ENCODE results near the gene ADNP2.
"Not testable (repeated sequence)": the region's sequence is repeated elsewhere in the genome, so short reads cannot be mapped to it uniquely, and the experiment has no call there.

Gene ADNP2

GRCh38 chr18:80137976-80138375 lies 28.9 kb downstream of the ADNP2 start:
- no peak for DNase-seq
- intact Hi-C loops (cut with DNase I): no loop called here

GRCh38 chr18:80140455-80140985 lies 31.5 kb downstream of the ADNP2 start:
- DNase-seq: peak in 4 of 42 donors; percentile 22 to 48 (median 38)
- intact Hi-C loops (cut with DNase I): no loop called here

GRCh38 chr18:80143881-80144280 lies 34.8 kb downstream of the ADNP2 start:
- DNase-seq: no peak
- intact Hi-C loops (cut with DNase I): no loop called here

- DNase-seq: no peak
- intact Hi-C loops (cut with DNase I): no loop called here
These were observed 36.2 kb downstream of the ADNP2 start for GRCh38 chr18:80145196-80145804.

- intact Hi-C loops (cut with DNase I): no loop called here
- peak in 6 of 42 donors; percentile 17 to 53 (median 26) for DNase-seq
These were observed 38.0 kb downstream of the ADNP2 start for GRCh38 chr18:80147037-80147417.

GRCh38 chr18:80147418-80148325 lies 38.6 kb downstream of the ADNP2 start:
- DNase-seq: peak; percentile 81 to 98 (median 93)
- intact Hi-C loops (cut with DNase I): no loop called here

GRCh38 chr18:80148326-80149199 lies 39.5 kb downstream of the ADNP2 start:
- intact Hi-C loops (cut with DNase I): no loop called here
- peak in 37 of 42 donors; percentile 31 to 79 (median 54) for DNase-seq

- no peak for DNase-seq
- intact Hi-C loops (cut with DNase I): loop anchor here (5.0 kb wide), 1 partner anchor 37 kb away; no protein-coding TSS in a partner anchor
These were observed 40.6 kb downstream of the ADNP2 start for GRCh38 chr18:80149667-80150066.

GRCh38 chr18:80154293-80154692 lies 45.2 kb downstream of the ADNP2 start:
- intact Hi-C loops (cut with DNase I): loop anchor here (5.0 kb wide), 1 partner anchor 42 kb away; no protein-coding TSS in a partner anchor
- DNase-seq: peak in 3 of 42 donors; percentile 23 to 55 (median 33)

- intact Hi-C loops (cut with DNase I): no loop called here
- peak; percentile 65 to 95 (median 88) for DNase-seq
These were observed 48.8 kb downstream of the ADNP2 start for GRCh38 chr18:80157708-80158343.

GRCh38 chr18:80158365-80158764 lies 49.3 kb downstream of the ADNP2 start:
- DNase-seq: peak in 1 of 42 donors; percentile 23

GRCh38 chr18:80159713-80160636 lies 50.9 kb downstream of the ADNP2 start:
- intact Hi-C loops (cut with DNase I): no loop called here
- DNase-seq: peak in 9 of 42 donors; percentile 32 to 74 (median 50)

More at GRCh38 chr18:80158365-80158764, 49.3 kb downstream of the ADNP2 start:
- intact Hi-C loops (cut with DNase I): no loop called here

GRCh38 chr18:80161781-80162417 lies 52.8 kb downstream of the ADNP2 start:
- intact Hi-C loops (cut with DNase I): no loop called here
- DNase-seq: peak in 1 of 42 donors; percentile 29

- DNase-seq: no peak
- intact Hi-C loops (cut with DNase I): no loop called here
These were observed 54.1 kb downstream of the ADNP2 start for GRCh38 chr18:80163183-80163582.

- intact Hi-C loops (cut with DNase I); DNase-seq: not testable (repeated sequence)
These were observed 55.8 kb downstream of the ADNP2 start for GRCh38 chr18:80164727-80165355.

- intact Hi-C loops (cut with DNase I): no loop called here
- peak in 1 of 42 donors; percentile 14 for DNase-seq
These were observed 57.2 kb downstream of the ADNP2 start for GRCh38 chr18:80166240-80166639.
